Kidney epithelial cell (primary cell): Measurements from ENCODE around the gene ATOH7. TPM values are rescaled to one million over a fixed set of nuclear protein-coding genes. Genes with fewer than 3 reads are reported as not detected.

Source experiments
- total RNA-seq: library from RNA; depleted of rRNA; stranded (reverse); fragments of >200 nt; gene quantifications from 2 replicates; pipeline ENCODE4 v1.2.3, GENCODE V29; 2015

Gene ATOH7
- total RNA-seq, 1 donor from 2014 or later: not detected

Other genes starting within 250 kb of the ATOH7 start
- 28.5 and 29.1 TPM in 2 replicates for gene HERC4, start 156.8 kb downstream of the ATOH7 start, total RNA-seq
- 0.04 TPM in 1 of 2 replicates, not detected in the other for gene MYPN, start 122.6 kb downstream of the ATOH7 start, total RNA-seq
- 23.0 and 35.3 TPM in 2 replicates for gene HNRNPH3, start 100.0 kb upstream of the ATOH7 start, total RNA-seq
- 3.1 and 4.5 TPM in 2 replicates for gene PBLD, start 100.8 kb upstream of the ATOH7 start, total RNA-seq
- 11.4 and 13.0 TPM in 2 replicates for gene RUFY2, start 175.2 kb upstream of the ATOH7 start, total RNA-seq
- gene DNA2, start 239.9 kb upstream of the ATOH7 start, total RNA-seq: 3.6 and 4.5 TPM in 2 replicates